Endothelial cell of umbilical vein (primary cell): ENCODE results near the gene C17orf67.

Source experiments
- EZH2 ChIP-seq: IDR thresholded peaks from 2 replicates; pipeline ENCODE4 v1.6.1; 2012; ENCODE audit warnings: borderline replicate concordance, low read depth, mild to moderate bottlenecking, moderate library complexity, low read length, inconsistent platforms; ENCODE audit not compliant: severe bottlenecking
- FOS ChIP-seq: IDR thresholded peaks from 2 replicates; pipeline ENCODE4 v1.6.1; 2011; ENCODE audit warnings: mild to moderate bottlenecking, low read length, moderate library complexity, borderline replicate concordance; ENCODE audit not compliant: insufficient read depth
- GATA2 ChIP-seq: IDR thresholded peaks from 2 replicates; pipeline ENCODE4 v1.7.0; 2011; ENCODE audit warnings: low read depth, mild to moderate bottlenecking, moderate library complexity, mixed read lengths, low read length; ENCODE audit not compliant: insufficient read length, insufficient read depth
- JUN ChIP-seq: IDR thresholded peaks from 2 replicates; pipeline ENCODE4 v1.6.1; 2011; ENCODE audit warnings: borderline replicate concordance, low read depth; ENCODE audit not compliant: insufficient read length, insufficient read depth
- POLR2A ChIP-seq: IDR thresholded peaks from 2 replicates; pipeline ENCODE4 v1.6.1; 2012; ENCODE audit warnings: low read depth, mild to moderate bottlenecking, control low read depth, low read length
- POLR2AphosphoS5 ChIP-seq: IDR thresholded peaks from 2 replicates; pipeline ENCODE4 v1.6.1; 2012; ENCODE audit warnings: low read depth, mild to moderate bottlenecking, control low read depth, low read length, moderate library complexity; ENCODE audit not compliant: insufficient read depth
- TF ChIP-seq, protein P1 (sequence below), 2 donors: IDR thresholded peaks; 1 replicate in 1 of 2; 2 replicates in 1 of 2; pipeline ENCODE4 v1.5.1; 2011; ENCODE audit warnings: low read length in 2 of 2, mild to moderate bottlenecking in 2 of 2, moderate library complexity in 2 of 2, control low read depth in 1 of 2, inconsistent platforms in 1 of 2, low read depth in 1 of 2; ENCODE audit not compliant: insufficient read depth in 1 of 2; ENCODE audit errors: extremely low read depth in 1 of 2
- TF ChIP-seq, protein P2 (sequence below): IDR thresholded peaks from 2 replicates; pipeline ENCODE4 v1.6.1; 2011; ENCODE audit not compliant: insufficient read depth, insufficient read length

DNA sequence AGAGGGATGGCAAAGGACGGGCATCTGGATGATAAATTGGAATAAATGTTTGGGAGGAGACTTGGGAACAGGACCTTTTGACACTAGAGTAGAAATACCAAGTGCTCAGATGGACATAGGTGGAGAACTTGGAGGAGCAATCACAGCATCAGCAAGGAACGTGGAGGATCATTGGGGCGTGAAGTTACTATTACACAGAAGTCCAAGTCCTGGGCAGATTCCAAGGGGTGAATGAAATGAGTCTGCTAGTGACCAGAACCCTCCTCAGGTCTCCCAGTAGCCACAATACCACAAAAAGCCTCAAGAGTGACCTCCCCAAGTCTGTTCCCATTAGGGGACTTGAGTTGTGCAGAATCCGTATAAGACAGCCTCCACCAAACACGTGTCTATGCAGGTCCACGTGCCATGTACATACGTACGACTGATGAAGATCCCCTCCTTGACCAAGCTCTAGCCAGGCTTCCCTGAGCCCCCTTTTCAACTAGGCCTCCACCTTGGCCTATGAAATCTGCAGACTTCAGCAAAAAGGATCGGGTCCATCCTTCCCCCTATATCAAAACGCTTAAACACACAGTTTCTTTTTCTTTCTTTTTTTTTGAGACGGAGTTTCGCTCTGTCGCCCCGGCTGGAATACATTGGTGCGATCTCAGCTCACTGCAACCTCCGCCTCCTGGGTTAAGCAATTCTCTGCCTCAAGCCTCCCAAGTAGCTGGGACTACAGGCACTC, 2.2 kb downstream of the C17orf67 start:
- TF ChIP-seq, protein P1, sequence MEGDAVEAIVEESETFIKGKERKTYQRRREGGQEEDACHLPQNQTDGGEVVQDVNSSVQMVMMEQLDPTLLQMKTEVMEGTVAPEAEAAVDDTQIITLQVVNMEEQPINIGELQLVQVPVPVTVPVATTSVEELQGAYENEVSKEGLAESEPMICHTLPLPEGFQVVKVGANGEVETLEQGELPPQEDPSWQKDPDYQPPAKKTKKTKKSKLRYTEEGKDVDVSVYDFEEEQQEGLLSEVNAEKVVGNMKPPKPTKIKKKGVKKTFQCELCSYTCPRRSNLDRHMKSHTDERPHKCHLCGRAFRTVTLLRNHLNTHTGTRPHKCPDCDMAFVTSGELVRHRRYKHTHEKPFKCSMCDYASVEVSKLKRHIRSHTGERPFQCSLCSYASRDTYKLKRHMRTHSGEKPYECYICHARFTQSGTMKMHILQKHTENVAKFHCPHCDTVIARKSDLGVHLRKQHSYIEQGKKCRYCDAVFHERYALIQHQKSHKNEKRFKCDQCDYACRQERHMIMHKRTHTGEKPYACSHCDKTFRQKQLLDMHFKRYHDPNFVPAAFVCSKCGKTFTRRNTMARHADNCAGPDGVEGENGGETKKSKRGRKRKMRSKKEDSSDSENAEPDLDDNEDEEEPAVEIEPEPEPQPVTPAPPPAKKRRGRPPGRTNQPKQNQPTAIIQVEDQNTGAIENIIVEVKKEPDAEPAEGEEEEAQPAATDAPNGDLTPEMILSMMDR (IDR thresholded peaks at IDR 0.05; ENCODE audit: extremely low read depth in 1 of 2, insufficient read depth in 1 of 2, low read depth in 1 of 2, low read length in 2 of 2), result no peak
- no peak for TF ChIP-seq POLR2A
- TF ChIP-seq POLR2AphosphoS5, result no peak
- no peak for TF ChIP-seq EZH2
- TF ChIP-seq JUN, result no peak
- TF ChIP-seq, protein P2, sequence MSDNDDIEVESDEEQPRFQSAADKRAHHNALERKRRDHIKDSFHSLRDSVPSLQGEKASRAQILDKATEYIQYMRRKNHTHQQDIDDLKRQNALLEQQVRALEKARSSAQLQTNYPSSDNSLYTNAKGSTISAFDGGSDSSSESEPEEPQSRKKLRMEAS, result no peak
- no peak for TF ChIP-seq FOS
- TF ChIP-seq GATA2, result no peak
